Stimulated activated naive CD8-positive, alpha-beta T cell treated with anti-CD3 and anti-CD28 coated beads, Interleukin-15, Interleukin-2, amounts not matched to agents 100 ng/mL and 50 ng/mL, for 24 hours (primary cell): ENCODE results near the gene HYAL3.
"Not testable (repeated sequence)": the region's sequence is repeated elsewhere in the genome, so short reads cannot be mapped to it uniquely, and the experiment has no call there.

Experiments
- H3K27ac Mint-ChIP-seq: one replicate; pipeline ENCODE4 v1.8.0; 2021; ENCODE audit warnings: mild to moderate bottlenecking, mixed read lengths
- H3K27me3 Mint-ChIP-seq: one replicate; pipeline ENCODE4 v1.8.0; 2021; ENCODE audit warnings: mixed read lengths
- H3K36me3 Mint-ChIP-seq: one replicate; pipeline ENCODE4 v1.8.0; 2021; ENCODE audit warnings: low read depth, mixed read lengths
- H3K4me1 Mint-ChIP-seq: one replicate; pipeline ENCODE4 v1.8.0; 2021; ENCODE audit warnings: low read depth, mixed read lengths
- H3K4me3 Mint-ChIP-seq: one replicate; pipeline ENCODE4 v1.8.0; 2021; ENCODE audit warnings: mild to moderate bottlenecking, mixed read lengths
- H3K9me3 Mint-ChIP-seq: one replicate; pipeline ENCODE4 v1.8.0; 2021; ENCODE audit warnings: mixed read lengths

HYAL3 gene

GRCh38 chr3:50267280-50267913 is 31.8 kb downstream of the HYAL3 start:
- Mint-ChIP-seq H3K27ac (no peak overlapping the region), H3K27me3 (peaks cover 16% of the 10 kb centered on the region), H3K9me3 (no peaks in the 10 kb centered on the region), H3K4me1 (no peaks in the 10 kb centered on the region), H3K36me3 (no peaks in the 10 kb centered on the region), H3K4me3 (no peak overlapping the region)

- Mint-ChIP-seq H3K36me3 (no peaks in the 10 kb centered on the region), H3K27me3 (peaks cover 16% of the 10 kb centered on the region), H3K4me3 (no peak overlapping the region), H3K27ac (no peak overlapping the region), H3K9me3 (no peaks in the 10 kb centered on the region), H3K4me1 (no peaks in the 10 kb centered on the region)
Observed at GRCh38 chr3:50266836-50267235, 32.4 kb downstream of the HYAL3 start.

GRCh38 chr3:50266017-50266416 is 33.2 kb downstream of the HYAL3 start:
- no peak overlapping the region for H3K4me3 Mint-ChIP-seq
- H3K36me3 Mint-ChIP-seq, result no peaks in the 10 kb centered on the region
- H3K4me1 Mint-ChIP-seq, result no peaks in the 10 kb centered on the region
- H3K27ac Mint-ChIP-seq, result no peak overlapping the region
- H3K27me3 Mint-ChIP-seq, result peaks cover 16% of the 10 kb centered on the region
- H3K9me3 Mint-ChIP-seq, result no peaks in the 10 kb centered on the region

- H3K36me3 Mint-ChIP-seq, result no peaks in the 10 kb centered on the region
- no peak overlapping the region for H3K27ac Mint-ChIP-seq
- peaks cover 16% of the 10 kb centered on the region for H3K27me3 Mint-ChIP-seq
- no peaks in the 10 kb centered on the region for H3K9me3 Mint-ChIP-seq
- H3K4me3 Mint-ChIP-seq, result no peak overlapping the region
- H3K4me1 Mint-ChIP-seq, result no peaks in the 10 kb centered on the region
Observed at GRCh38 chr3:50265571-50265970, 33.6 kb downstream of the HYAL3 start.

- H3K4me3 Mint-ChIP-seq, result no peak overlapping the region
- no peaks in the 10 kb centered on the region for H3K36me3 Mint-ChIP-seq
- no peaks in the 10 kb centered on the region for H3K9me3 Mint-ChIP-seq
- no peak overlapping the region for H3K27ac Mint-ChIP-seq
- no peaks in the 10 kb centered on the region for H3K4me1 Mint-ChIP-seq
- H3K27me3 Mint-ChIP-seq, result peaks cover 16% of the 10 kb centered on the region
Observed at GRCh38 chr3:50264964-50265485, 34.2 kb downstream of the HYAL3 start.

- Mint-ChIP-seq H3K27ac (no peak overlapping the region), H3K4me3 (no peak overlapping the region), H3K9me3 (no peaks in the 10 kb centered on the region)
Observed at GRCh38 chr3:50264383-50264963, 34.7 kb downstream of the HYAL3 start.

GRCh38 chr3:50263478-50264382 is 35.5 kb downstream of the HYAL3 start:
- Mint-ChIP-seq H3K9me3 (no peaks in the 10 kb centered on the region), H3K36me3 (no peaks in the 10 kb centered on the region), H3K4me1 (peaks cover 4% of the 10 kb centered on the region), H3K27ac (no peak overlapping the region), H3K4me3 (no peak overlapping the region), H3K27me3 (peaks cover 15% of the 10 kb centered on the region)

More at GRCh38 chr3:50264383-50264963, 34.7 kb downstream of the HYAL3 start:
- Mint-ChIP-seq H3K36me3 (no peaks in the 10 kb centered on the region), H3K27me3 (peaks cover 16% of the 10 kb centered on the region), H3K4me1 (peaks cover 4% of the 10 kb centered on the region)

- H3K27me3 Mint-ChIP-seq, result peaks cover 5% of the 10 kb centered on the region
- H3K4me3 Mint-ChIP-seq, result no peak overlapping the region
- no peaks in the 10 kb centered on the region for H3K9me3 Mint-ChIP-seq
- H3K36me3 Mint-ChIP-seq, result no peaks in the 10 kb centered on the region
- H3K27ac Mint-ChIP-seq, result no peak overlapping the region
- H3K4me1 Mint-ChIP-seq, result peaks cover 4% of the 10 kb centered on the region
Observed at GRCh38 chr3:50262778-50263177, 36.4 kb downstream of the HYAL3 start.

- H3K36me3 Mint-ChIP-seq, H3K27me3 Mint-ChIP-seq: not testable (repeated sequence)
Observed at GRCh38 chr3:50262200-50262599, 37.0 kb downstream of the HYAL3 start.

GRCh38 chr3:50261505-50261904 is 37.7 kb downstream of the HYAL3 start:
- H3K9me3 Mint-ChIP-seq, result no peaks in the 10 kb centered on the region
- no peak overlapping the region for H3K27ac Mint-ChIP-seq
- peaks cover 11% of the 10 kb centered on the region for H3K36me3 Mint-ChIP-seq
- peaks cover 4% of the 10 kb centered on the region for H3K4me1 Mint-ChIP-seq
- peaks cover 5% of the 10 kb centered on the region for H3K27me3 Mint-ChIP-seq
- H3K4me3 Mint-ChIP-seq, result no peak overlapping the region

More at GRCh38 chr3:50262200-50262599, 37.0 kb downstream of the HYAL3 start:
- not testable (repeated sequence) for H3K4me3 Mint-ChIP-seq, H3K9me3 Mint-ChIP-seq, H3K4me1 Mint-ChIP-seq, H3K27ac Mint-ChIP-seq

GRCh38 chr3:50260942-50261441 is 38.2 kb downstream of the HYAL3 start:
- Mint-ChIP-seq H3K27me3 (peaks cover 5% of the 10 kb centered on the region), H3K4me1 (peaks cover 4% of the 10 kb centered on the region), H3K36me3 (peaks cover 14% of the 10 kb centered on the region), H3K4me3 (peak overlapping the region; percentile 56), H3K9me3 (no peaks in the 10 kb centered on the region), H3K27ac (no peak overlapping the region)

GRCh38 chr3:50260027-50260941 is 38.9 kb downstream of the HYAL3 start:
- Mint-ChIP-seq H3K4me1 (peaks cover 4% of the 10 kb centered on the region), H3K36me3 (peaks cover 14% of the 10 kb centered on the region), H3K4me3 (peak overlapping the region; percentile 56), H3K27ac (no peak overlapping the region), H3K27me3 (no peaks in the 10 kb centered on the region), H3K9me3 (no peaks in the 10 kb centered on the region)

GRCh38 chr3:50259432-50260026 is 39.7 kb downstream of the HYAL3 start:
- H3K36me3 Mint-ChIP-seq, result peaks cover 14% of the 10 kb centered on the region
- H3K27me3 Mint-ChIP-seq, result no peaks in the 10 kb centered on the region
- peaks cover 4% of the 10 kb centered on the region for H3K4me1 Mint-ChIP-seq
- H3K4me3 Mint-ChIP-seq, result peak overlapping the region; percentile 50
- no peak overlapping the region for H3K27ac Mint-ChIP-seq
- no peaks in the 10 kb centered on the region for H3K9me3 Mint-ChIP-seq

GRCh38 chr3:50258979-50259378 is 40.2 kb downstream of the HYAL3 start:
- Mint-ChIP-seq H3K27me3 (no peaks in the 10 kb centered on the region), H3K9me3 (no peaks in the 10 kb centered on the region), H3K4me1 (peaks cover 4% of the 10 kb centered on the region), H3K36me3 (peaks cover 14% of the 10 kb centered on the region), H3K4me3 (no peak overlapping the region), H3K27ac (no peak overlapping the region)
